ELR (cell line): ENCODE results near the gene BZW2.

Experiments used
- DNase-seq: peaks from one replicate; pipeline ENCODE4 v3.0.0-alpha.2; 2015; ENCODE audit warnings: low read depth

BZW2 gene

GRCh38 chr7:16645593-16646471 lies at the start of gene BZW2, which contains the start of gene ANKMY2:
BZW2 (plus strand) TSS chr7:16646181; CDS start chr7:16665444, 19,263 bp downstream.
ANKMY2 (minus strand) TSS chr7:16645754; CDS start chr7:16645573, 181 bp downstream.
- peak; percentile 98 for DNase-seq

GRCh38 chr7:16598015-16598414 lies 48.0 kb upstream of the BZW2 start:
- no peak for DNase-seq

DNA sequence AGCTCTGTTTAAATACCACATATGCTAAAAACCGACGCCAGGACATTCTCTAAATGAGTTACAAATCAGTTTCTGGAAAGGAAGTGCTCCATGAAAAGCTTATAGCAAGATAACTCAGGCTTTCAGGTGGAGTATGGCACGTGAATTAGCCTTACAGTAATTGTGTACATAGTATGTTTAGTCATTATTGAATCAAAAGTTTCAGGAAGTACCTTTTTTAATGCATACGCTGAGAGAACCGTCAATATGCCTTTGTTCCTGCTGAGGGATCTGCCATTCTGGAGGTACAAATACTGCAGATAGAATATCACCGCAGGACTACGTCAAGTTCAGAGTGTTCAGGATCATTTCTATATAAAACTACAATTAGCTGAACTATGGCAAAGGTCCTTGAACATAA lies 46.1 kb upstream of the BZW2 start:
- DNase-seq = no peak

GRCh38 chr7:16603633-16604032 lies 42.3 kb upstream of the BZW2 start:
- no peak for DNase-seq

GRCh38 chr7:16604054-16604453 lies 41.9 kb upstream of the BZW2 start:
- DNase-seq = peak; percentile 29

DNA sequence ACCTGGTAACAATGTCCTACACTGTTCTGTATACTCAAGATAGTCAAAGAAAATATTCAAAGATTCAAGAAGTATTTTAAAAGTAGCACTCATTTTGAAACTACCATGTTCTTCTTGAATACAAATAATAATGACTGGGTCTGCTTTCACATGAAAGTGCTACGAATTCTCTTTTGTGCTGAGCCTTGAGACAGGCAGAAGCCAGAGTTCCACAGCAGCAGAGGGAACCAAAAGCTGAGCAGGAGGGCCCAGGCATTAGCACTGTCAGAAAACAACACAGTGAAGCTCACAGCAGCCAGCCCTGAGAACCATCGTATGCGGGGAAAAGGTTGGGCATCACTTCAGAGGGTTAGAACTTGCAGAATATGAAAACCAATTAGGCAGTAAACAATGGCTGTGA lies 39.3 kb upstream of the BZW2 start:
- no peak for DNase-seq

GRCh38 chr7:16609842-16610450 lies 36.0 kb upstream of the BZW2 start:
- DNase-seq = no peak

GRCh38 chr7:16611711-16612110 lies 34.3 kb upstream of the BZW2 start:
- no peak for DNase-seq

- no peak for DNase-seq
Observed at GRCh38 chr7:16615228-16615627, 30.8 kb upstream of the BZW2 start.

DNA sequence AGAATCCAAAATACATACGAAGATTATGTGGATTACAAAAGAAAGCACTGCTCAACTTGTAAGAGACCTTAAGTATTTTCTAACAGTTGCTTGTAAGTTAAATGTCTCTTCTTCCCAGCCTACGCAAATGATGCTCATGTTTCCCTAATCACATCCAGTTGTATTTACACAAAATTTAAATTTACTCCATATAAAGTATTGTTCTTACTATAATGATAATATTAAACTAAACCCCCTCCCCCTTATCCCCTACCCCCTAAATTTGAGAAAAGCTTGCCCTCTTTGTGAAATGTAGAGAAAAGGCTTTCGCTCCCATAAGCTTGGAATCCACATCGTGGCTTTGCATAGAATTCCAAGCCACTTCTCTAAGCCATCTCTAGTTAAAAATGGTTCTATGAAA lies 29.9 kb upstream of the BZW2 start:
- no peak for DNase-seq

GRCh38 chr7:16616542-16616941 lies 29.4 kb upstream of the BZW2 start:
- no peak for DNase-seq

- DNase-seq = peak; percentile 60
Observed at GRCh38 chr7:16619979-16620408, 26.0 kb upstream of the BZW2 start.

GRCh38 chr7:16626388-16626787 lies 19.6 kb upstream of the BZW2 start:
- DNase-seq = no peak

GRCh38 chr7:16627236-16627635 lies 18.7 kb upstream of the BZW2 start:
- DNase-seq = peak; percentile 58

GRCh38 chr7:16630654-16631053 lies 15.3 kb upstream of the BZW2 start:
- DNase-seq = no peak

DNA sequence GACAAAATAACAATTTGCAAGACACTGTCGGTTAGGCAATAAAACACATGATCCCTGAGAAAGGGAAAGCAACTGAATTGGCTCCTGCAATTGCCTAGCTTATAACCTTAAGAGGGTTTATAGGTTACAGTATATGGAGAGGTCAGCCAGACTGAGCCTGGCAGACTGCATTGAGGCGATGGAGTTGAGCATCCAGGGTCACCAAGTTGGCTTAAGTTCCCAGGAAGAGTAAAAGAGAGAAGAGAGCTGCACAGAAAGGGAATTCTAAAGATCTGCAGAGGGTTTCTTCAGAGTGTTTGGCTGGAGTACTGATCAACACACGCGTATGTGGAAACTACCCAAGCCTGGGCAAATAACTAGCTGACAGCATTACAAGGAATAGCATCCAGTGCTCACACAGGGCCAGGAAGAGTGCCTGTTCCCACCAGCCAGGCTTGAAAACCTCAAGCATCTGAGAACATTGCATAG lies 11.7 kb upstream of the BZW2 start:
- no peak for DNase-seq

GRCh38 chr7:16636555-16637101 lies 9.4 kb upstream of the BZW2 start:
- DNase-seq = no peak

DNA sequence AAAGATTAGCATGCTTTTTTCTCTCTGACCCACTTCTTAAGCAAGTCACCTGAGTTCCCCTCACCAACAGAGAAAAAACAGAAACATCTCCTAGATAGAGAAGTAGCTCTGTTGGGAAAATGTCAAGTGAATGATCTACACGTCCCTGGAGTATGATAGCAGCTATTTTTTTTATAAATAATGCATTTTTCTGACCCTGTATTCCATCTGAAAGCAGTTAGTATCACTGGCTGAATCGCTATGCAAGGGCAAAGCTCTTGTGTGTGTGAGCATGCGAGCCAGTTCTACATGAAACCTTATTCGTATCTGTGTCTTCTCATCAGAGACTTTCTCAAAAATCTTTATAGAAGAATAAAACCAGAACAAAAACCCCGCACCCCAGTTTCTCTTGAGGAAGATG lies 8.6 kb upstream of the BZW2 start:
- no peak for DNase-seq

DNA sequence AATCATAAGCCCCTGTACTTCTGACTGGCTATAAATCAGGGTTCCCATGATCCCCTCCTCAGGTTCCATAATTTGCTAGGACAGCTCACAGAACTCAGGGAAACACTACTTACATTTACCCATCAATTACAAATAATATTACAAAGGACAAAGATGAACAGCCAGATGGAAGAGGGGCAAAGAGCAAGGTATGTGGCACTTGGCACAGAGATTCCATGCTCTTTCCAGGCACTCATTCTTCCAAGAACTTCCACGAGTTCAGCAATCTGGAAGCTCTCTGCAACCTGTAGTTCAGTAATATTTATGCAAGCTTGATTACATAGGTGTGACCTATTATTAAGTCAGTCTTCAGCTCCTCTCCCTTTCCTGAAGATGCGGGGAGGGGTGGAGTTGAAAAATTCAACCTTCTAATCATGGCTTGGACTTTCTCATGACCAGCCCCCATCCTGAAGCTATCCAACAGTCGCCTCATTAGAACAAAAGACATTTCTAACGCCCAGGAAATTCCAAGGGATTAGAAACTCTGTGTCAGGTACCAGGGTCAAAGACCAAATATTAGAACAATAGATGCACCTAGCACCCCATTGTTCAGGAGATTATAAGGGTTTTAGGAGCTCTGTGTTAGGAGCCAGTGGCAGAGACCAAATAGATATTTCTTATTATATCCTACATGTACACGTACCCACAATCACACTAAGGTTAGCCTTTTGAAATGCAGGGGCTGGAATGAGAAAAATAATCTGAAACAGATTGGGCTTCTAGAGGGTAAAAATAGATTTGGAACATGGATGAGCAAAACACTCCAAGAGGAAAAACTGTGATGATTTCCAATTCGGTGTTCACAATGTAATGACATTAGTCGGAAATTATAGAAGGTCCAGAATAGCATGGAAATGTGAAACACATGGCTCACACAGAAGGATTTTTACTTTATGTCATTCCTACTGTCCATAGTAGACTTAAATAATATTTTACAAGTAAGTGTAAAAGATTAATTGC lies 7.4 kb upstream of the BZW2 start:
- no peak for DNase-seq

DNA sequence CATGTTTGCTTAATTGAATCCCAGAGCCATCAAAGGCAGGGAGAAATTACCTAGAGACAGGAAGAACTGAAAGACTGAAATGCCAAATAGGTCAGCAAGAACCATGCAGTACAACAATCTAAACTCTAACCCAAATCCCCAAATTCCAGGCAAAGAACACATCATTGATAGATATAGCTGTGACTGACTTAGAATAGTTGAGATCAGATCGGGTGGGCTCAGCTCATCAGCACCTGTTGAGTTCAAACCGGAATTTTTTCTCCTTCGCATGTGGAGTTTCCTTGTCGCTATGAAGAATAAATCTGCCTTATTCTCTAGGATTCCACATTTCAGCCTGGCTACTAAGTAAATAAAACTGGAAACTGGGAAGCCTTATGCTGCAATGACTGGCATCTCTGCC lies 1.8 kb upstream of the BZW2 start:
- no peak for DNase-seq
